B cell (primary cell): ENCODE results near the gene GLI3.

Experiments used
- CTCF ChIP-seq: fragments of 200-600 bp; IDR thresholded peaks from one replicate; pipeline ENCODE4 v1.8.0; 2022; ENCODE audit warnings: antibody characterized with exemption, mild to moderate bottlenecking
- EZH2 ChIP-seq: IDR thresholded peaks from 2 replicates; pipeline ENCODE4 v1.6.1; 2012; ENCODE audit warnings: borderline replicate concordance, low read depth, mild to moderate bottlenecking, moderate library complexity, low read length; ENCODE audit not compliant: insufficient read depth, poor library complexity, severe bottlenecking

GRCh38 chr7:42212541-42213090, 24.4 kb downstream of the GLI3 start:
- TF ChIP-seq CTCF (no peak), EZH2 (no peak)
